Astrocyte (in vitro differentiated cells and primary cell): ENCODE measurements around the gene ANKRD44. TPM values are rescaled to one million over a fixed set of nuclear protein-coding genes. Genes with fewer than 3 reads are reported as not detected.

ENCODE experiments used
- DNase-seq: peaks from one replicate; pipeline ENCODE4 v3.0.0-alpha.2; 2010; ENCODE audit warnings: low read depth
- FAIRE-seq: peaks from 2 replicates; lab custom pipeline; 2011; peaks lifted over from hg19 to GRCh38; lab: Jason Lieb, UNC
- H2AFZ ChIP-seq: 2 replicates; pipeline ENCODE4 v1.6.0; 2012; ENCODE audit warnings: low read depth, low read length, inconsistent platforms
- H3K27ac ChIP-seq: 2 replicates; pipeline ENCODE4 v1.5.1; 2011; ENCODE audit warnings: low read depth, low read length, inconsistent platforms
- H3K27me3 ChIP-seq: 2 replicates; pipeline ENCODE4 v1.6.0; 2011; ENCODE audit warnings: low read length, inconsistent platforms; ENCODE audit not compliant: insufficient read depth
- H3K36me3 ChIP-seq: 2 replicates; pipeline ENCODE4 v1.5.1; 2011; ENCODE audit warnings: low read length, inconsistent platforms; ENCODE audit not compliant: insufficient read depth
- H3K4me1 ChIP-seq: 2 replicates; pipeline ENCODE4 v1.5.1; 2011; ENCODE audit warnings: low read length, inconsistent platforms; ENCODE audit not compliant: insufficient read depth
- H3K4me2 ChIP-seq: 2 replicates; pipeline ENCODE4 v1.6.0; 2012; ENCODE audit warnings: low read length, inconsistent platforms
- H3K4me3 ChIP-seq: 2 replicates; pipeline ENCODE4 v1.5.1; 2011; ENCODE audit warnings: low read depth, mild to moderate bottlenecking, low read length, inconsistent platforms; ENCODE audit not compliant: insufficient read depth
- H3K79me2 ChIP-seq: 2 replicates; pipeline ENCODE4 v1.6.0; 2012; ENCODE audit warnings: mild to moderate bottlenecking, low read length, inconsistent platforms; ENCODE audit not compliant: insufficient read depth
- H3K9ac ChIP-seq: 2 replicates; pipeline ENCODE4 v1.6.0; 2012; ENCODE audit warnings: mild to moderate bottlenecking, low read length, inconsistent platforms
- H3K9me3 ChIP-seq: 2 replicates; pipeline ENCODE4 v1.5.1; 2012; ENCODE audit warnings: low read depth, mild to moderate bottlenecking, low read length, inconsistent platforms; ENCODE audit not compliant: insufficient read depth
- H4K20me1 ChIP-seq: 2 replicates; pipeline ENCODE4 v1.6.0; 2012; ENCODE audit warnings: low read length, inconsistent platforms; ENCODE audit not compliant: insufficient read depth
- H3K27ac Mint-ChIP-seq: one replicate; pipeline ENCODE4 v1.8.0; 2021; ENCODE audit warnings: mild to moderate bottlenecking, mixed read lengths; ENCODE audit not compliant: unreplicated experiment
- H3K27me3 Mint-ChIP-seq: one replicate; pipeline ENCODE4 v1.8.0; 2021; ENCODE audit warnings: low read depth, mixed read lengths; ENCODE audit not compliant: unreplicated experiment
- H3K36me3 Mint-ChIP-seq: one replicate; pipeline ENCODE4 v1.8.0; 2021; ENCODE audit warnings: low read depth, mixed read lengths; ENCODE audit not compliant: unreplicated experiment
- H3K4me1 Mint-ChIP-seq: one replicate; pipeline ENCODE4 v1.8.0; 2021; ENCODE audit warnings: low read depth, mixed read lengths; ENCODE audit not compliant: unreplicated experiment
- H3K4me3 Mint-ChIP-seq: one replicate; pipeline ENCODE4 v1.8.0; 2021; ENCODE audit warnings: mild to moderate bottlenecking, moderate library complexity, mixed read lengths; ENCODE audit not compliant: unreplicated experiment
- H3K9me3 Mint-ChIP-seq: one replicate; pipeline ENCODE4 v1.8.0; 2021; ENCODE audit warnings: mild to moderate bottlenecking, mixed read lengths; ENCODE audit not compliant: unreplicated experiment
- EZH2 ChIP-seq: IDR thresholded peaks from 2 replicates; pipeline ENCODE4 v1.6.1; 2012; ENCODE audit warnings: mild to moderate bottlenecking, low read length, inconsistent platforms; ENCODE audit not compliant: insufficient read depth
- total RNA-seq: library from RNA; stranded (reverse); gene quantifications from 2 replicates; pipeline ENCODE4 v1.2.1, GENCODE V29; 2021
- TF ChIP-seq, protein P1 (sequence below): IDR thresholded peaks from 2 replicates; pipeline ENCODE4 v1.5.1; 2011; ENCODE audit warnings: low read depth, mild to moderate bottlenecking, inconsistent platforms, low read length, moderate library complexity; ENCODE audit not compliant: insufficient read depth

ANKRD44 gene
- total RNA-seq, 1 donor from 2014 or later = 7.2 TPM

DNA sequence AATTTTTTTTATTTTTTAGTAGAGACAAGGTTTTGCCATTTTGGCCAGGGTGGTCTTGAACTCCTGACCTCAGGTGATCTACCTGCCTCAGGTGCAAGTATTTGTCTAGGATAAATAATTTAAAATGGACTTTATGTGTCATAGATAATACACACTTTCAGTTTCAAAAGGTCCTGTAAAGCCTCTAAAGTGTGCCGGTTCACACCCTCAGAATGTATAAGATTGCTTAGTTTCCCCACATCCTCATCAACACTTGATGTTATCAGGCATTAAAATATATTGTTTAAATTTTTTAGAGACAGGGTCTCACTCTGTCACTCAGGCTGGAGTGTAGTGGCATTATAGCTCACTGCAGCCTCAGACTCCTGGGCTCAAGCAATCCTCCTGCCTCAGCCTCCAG, 170.5 kb downstream of the ANKRD44 start:
- H3K36me3 Mint-ChIP-seq = no peaks in the 10 kb centered on the region
- no peak for FAIRE-seq
- Histone ChIP-seq H3K9me3 (no peaks in the 10 kb centered on the region), H3K36me3 (no peaks in the 10 kb centered on the region), H3K9ac (no peak overlapping the region), H2AFZ (no peak overlapping the region), H3K27ac (no peak overlapping the region), H4K20me1 (no peaks in the 10 kb centered on the region), H3K79me2 (no peaks in the 10 kb centered on the region), H3K4me3 (no peak overlapping the region), H3K4me2 (no peak overlapping the region), H3K4me1 (peaks cover 18% of the 10 kb centered on the region), H3K27me3 (no peaks in the 10 kb centered on the region)
- H3K27ac Mint-ChIP-seq = no peak overlapping the region
- H3K4me3 Mint-ChIP-seq = no peak overlapping the region
- peaks cover 17% of the 10 kb centered on the region for H3K4me1 Mint-ChIP-seq
- no peaks in the 10 kb centered on the region for H3K27me3 Mint-ChIP-seq
- DNase-seq = no peak
- TF ChIP-seq, protein P1, sequence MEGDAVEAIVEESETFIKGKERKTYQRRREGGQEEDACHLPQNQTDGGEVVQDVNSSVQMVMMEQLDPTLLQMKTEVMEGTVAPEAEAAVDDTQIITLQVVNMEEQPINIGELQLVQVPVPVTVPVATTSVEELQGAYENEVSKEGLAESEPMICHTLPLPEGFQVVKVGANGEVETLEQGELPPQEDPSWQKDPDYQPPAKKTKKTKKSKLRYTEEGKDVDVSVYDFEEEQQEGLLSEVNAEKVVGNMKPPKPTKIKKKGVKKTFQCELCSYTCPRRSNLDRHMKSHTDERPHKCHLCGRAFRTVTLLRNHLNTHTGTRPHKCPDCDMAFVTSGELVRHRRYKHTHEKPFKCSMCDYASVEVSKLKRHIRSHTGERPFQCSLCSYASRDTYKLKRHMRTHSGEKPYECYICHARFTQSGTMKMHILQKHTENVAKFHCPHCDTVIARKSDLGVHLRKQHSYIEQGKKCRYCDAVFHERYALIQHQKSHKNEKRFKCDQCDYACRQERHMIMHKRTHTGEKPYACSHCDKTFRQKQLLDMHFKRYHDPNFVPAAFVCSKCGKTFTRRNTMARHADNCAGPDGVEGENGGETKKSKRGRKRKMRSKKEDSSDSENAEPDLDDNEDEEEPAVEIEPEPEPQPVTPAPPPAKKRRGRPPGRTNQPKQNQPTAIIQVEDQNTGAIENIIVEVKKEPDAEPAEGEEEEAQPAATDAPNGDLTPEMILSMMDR = no peak
- TF ChIP-seq EZH2 = no peak
- no peaks in the 10 kb centered on the region for H3K9me3 Mint-ChIP-seq

DNA sequence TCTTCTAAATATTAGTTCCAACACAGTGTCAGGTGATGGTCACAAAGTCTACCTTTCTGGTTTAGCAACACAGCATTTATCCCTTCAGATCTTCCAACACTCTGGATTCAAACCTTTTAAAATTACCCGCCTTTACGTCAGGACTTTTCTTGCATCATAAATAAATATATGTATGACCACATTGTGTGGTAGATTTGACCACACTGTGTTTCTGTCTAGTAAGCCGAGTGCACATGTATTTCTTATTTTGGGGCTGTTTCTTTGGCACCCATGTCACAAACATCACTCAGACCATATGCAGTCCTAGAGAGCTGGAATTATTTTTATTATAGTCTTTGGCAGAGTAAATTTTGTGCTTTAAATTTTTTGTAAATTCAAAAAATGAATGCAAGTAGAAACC, 172.1 kb downstream of the ANKRD44 start:
- TF ChIP-seq, protein P1 = no peak
- no peak for TF ChIP-seq EZH2
- Mint-ChIP-seq H3K4me3 (no peak overlapping the region), H3K27ac (no peak overlapping the region), H3K27me3 (no peaks in the 10 kb centered on the region), H3K4me1 (peaks cover 17% of the 10 kb centered on the region), H3K9me3 (no peaks in the 10 kb centered on the region), H3K36me3 (no peaks in the 10 kb centered on the region)
- H3K79me2 ChIP-seq = no peaks in the 10 kb centered on the region
- H3K9me3 ChIP-seq = no peaks in the 10 kb centered on the region
- peaks cover 18% of the 10 kb centered on the region for H3K4me1 ChIP-seq
- H3K27me3 ChIP-seq = no peaks in the 10 kb centered on the region
- DNase-seq (no peak), FAIRE-seq (no peak)
- no peak overlapping the region for H3K4me3 ChIP-seq
- H3K9ac ChIP-seq = no peak overlapping the region
- no peak overlapping the region for H2AFZ ChIP-seq
- no peak overlapping the region for H3K4me2 ChIP-seq
- no peaks in the 10 kb centered on the region for H4K20me1 ChIP-seq
- no peaks in the 10 kb centered on the region for H3K36me3 ChIP-seq
- H3K27ac ChIP-seq = no peak overlapping the region

DNA sequence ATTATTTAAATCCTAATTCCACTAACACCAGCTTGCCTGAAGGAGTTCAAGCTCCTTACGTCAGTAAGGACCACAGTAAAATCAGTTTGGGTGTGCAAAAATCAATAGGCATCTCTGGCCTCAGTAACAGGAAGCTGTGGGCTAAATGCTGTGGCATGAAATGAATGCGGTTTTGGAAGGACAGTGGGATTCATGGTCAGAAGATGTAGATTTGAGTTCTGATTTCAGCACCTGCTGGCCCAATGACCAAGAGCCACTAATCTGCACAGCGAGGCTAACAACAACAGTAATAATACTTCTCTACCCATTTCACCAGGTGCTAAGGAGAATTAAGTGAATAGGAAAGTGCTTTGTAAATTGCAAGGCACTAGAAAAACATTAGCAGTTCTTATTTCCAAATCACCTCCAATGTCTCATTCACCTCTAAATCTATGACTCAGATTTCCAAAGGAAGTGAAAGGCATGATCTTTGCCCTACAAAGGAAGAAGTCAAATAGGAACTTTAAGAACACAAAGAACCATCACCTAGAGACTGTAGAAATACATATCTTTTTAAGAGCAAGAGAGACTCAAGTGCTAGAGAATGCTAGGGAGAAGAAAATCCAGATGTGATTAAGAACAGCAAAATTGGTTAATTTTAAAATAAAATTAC, 172.6 kb downstream of the ANKRD44 start:
- peak overlapping the region; percentile 47 for H3K4me2 ChIP-seq

More for the DNA sequence above, 172.6 kb downstream of the ANKRD44 start:
- Histone ChIP-seq H4K20me1 (no peaks in the 10 kb centered on the region), H2AFZ (no peak overlapping the region), H3K9ac (no peak overlapping the region), H3K9me3 (no peaks in the 10 kb centered on the region), H3K27me3 (no peaks in the 10 kb centered on the region), H3K79me2 (no peaks in the 10 kb centered on the region), H3K4me1 (peaks cover 18% of the 10 kb centered on the region), H3K36me3 (no peaks in the 10 kb centered on the region), H3K4me3 (no peak overlapping the region), H3K27ac (no peak overlapping the region)
- Mint-ChIP-seq H3K9me3 (no peaks in the 10 kb centered on the region), H3K4me3 (peak overlapping the region; percentile 2), H3K36me3 (no peaks in the 10 kb centered on the region), H3K27me3 (no peaks in the 10 kb centered on the region), H3K4me1 (peaks cover 17% of the 10 kb centered on the region), H3K27ac (no peak overlapping the region)
- TF ChIP-seq, protein P1 = no peak
- TF ChIP-seq EZH2 = no peak
- FAIRE-seq (no peak), DNase-seq (peak; percentile 59)
